Neural cell (in vitro differentiated cells): Measurements from ENCODE around the gene PINLYP. TPM values are rescaled to one million over a fixed set of nuclear protein-coding genes. Genes with fewer than 3 reads are reported as not detected.
A peak's percentile ranks its signal among the peaks of the same experiment; 100 is the strongest.

Source experiments
- H2AFZ ChIP-seq: fragments of 200-600, 300-800 bp; sonication (generic), shearing (Covaris generic); 2 replicates; pipeline ENCODE4 v1.6.0; 2014; ENCODE audit warnings: low read depth, mild to moderate bottlenecking, antibody characterized with exemption, low read length, moderate library complexity
- H3F3A ChIP-seq: fragments of 200-600 bp; shearing (Covaris generic); 2 replicates; pipeline ENCODE4 v1.6.1; 2016; ENCODE audit warnings: mild to moderate bottlenecking, moderate library complexity, mixed read lengths, antibody characterized with exemption, low read length; ENCODE audit not compliant: insufficient read depth, poor library complexity, severe bottlenecking
- H3K27ac ChIP-seq: fragments of 200-600, 300-800 bp; sonication (generic), shearing (Covaris generic); 2 replicates; pipeline ENCODE4 v1.5.1; 2014; ENCODE audit warnings: mild to moderate bottlenecking, low read length, moderate library complexity
- H3K27me3 ChIP-seq: fragments of 300-800, 200-600 bp; sonication (generic), shearing (Covaris generic); 2 replicates; pipeline ENCODE4 v1.6.0; 2014; ENCODE audit warnings: mild to moderate bottlenecking, low read depth, low read length, moderate library complexity; ENCODE audit not compliant: insufficient read depth
- H3K36me3 ChIP-seq: fragments of 300-800, 200-600 bp; sonication (generic), shearing (Covaris generic); 2 replicates; pipeline ENCODE4 v1.5.1; 2014; ENCODE audit warnings: mild to moderate bottlenecking, antibody characterized with exemption, low read length, moderate library complexity; ENCODE audit not compliant: insufficient read depth
- H3K4me2 ChIP-seq: fragments of 300-800, 200-600 bp; sonication (generic), shearing (Covaris generic); 2 replicates; pipeline ENCODE4 v1.6.0; 2014; ENCODE audit warnings: mild to moderate bottlenecking, low read length
- H3K4me3 ChIP-seq: fragments of 300-800, 200-600 bp; sonication (generic), shearing (Covaris generic); 2 replicates; pipeline ENCODE4 v1.5.1; 2014; ENCODE audit warnings: mild to moderate bottlenecking, low read length, moderate library complexity
- H3K79me2 ChIP-seq: fragments of 200-600 bp; shearing (Covaris generic); replicated peaks from 2 replicates; pipeline ENCODE4 v1.6.0; 2014; ENCODE audit warnings: mild to moderate bottlenecking, low read length, moderate library complexity; ENCODE audit not compliant: insufficient read depth
- H3K9ac ChIP-seq: fragments of 300-800, 200-600 bp; sonication (generic), shearing (Covaris generic); 2 replicates; pipeline ENCODE4 v1.6.1; 2016; ENCODE audit warnings: mild to moderate bottlenecking, low read length, mixed read lengths
- H3K9me2 ChIP-seq: fragments of 200-600 bp; shearing (Covaris generic); 2 replicates; pipeline ENCODE4 v1.6.1; 2016; ENCODE audit warnings: mild to moderate bottlenecking, low read length, mixed read lengths; ENCODE audit not compliant: insufficient read depth
- H3K9me3 ChIP-seq: fragments of 200-600, 300-800 bp; sonication (generic), shearing (Covaris generic); 2 replicates; pipeline ENCODE4 v1.6.1; 2016; ENCODE audit warnings: mild to moderate bottlenecking, mixed run types, low read length, moderate library complexity, mixed read lengths
- H4K20me1 ChIP-seq: fragments of 200-600 bp; shearing (Covaris generic); 2 replicates; pipeline ENCODE4 v1.6.1; 2016; ENCODE audit warnings: mild to moderate bottlenecking, mixed run types; ENCODE audit not compliant: insufficient read depth
- EP300 ChIP-seq: fragments of 450-650 bp; conservative IDR thresholded peaks from 2 replicates; pipeline ENCODE4 v1.6.1; 2014; ENCODE audit warnings: antibody characterized with exemption, mild to moderate bottlenecking, moderate library complexity; ENCODE audit not compliant: poor library complexity, severe bottlenecking
- EZH2 ChIP-seq: fragments of 200-600, 300-800 bp; shearing (Covaris generic), sonication (generic); IDR thresholded peaks from 2 replicates; pipeline ENCODE4 v1.6.1; 2014; ENCODE audit warnings: antibody characterized with exemption, low read length, borderline replicate concordance, mild to moderate bottlenecking; ENCODE audit not compliant: insufficient read depth, poor library complexity, severe bottlenecking
- MXI1 ChIP-seq: fragments of 450-650 bp; conservative IDR thresholded peaks from 2 replicates; pipeline ENCODE4 v1.6.1; 2014; ENCODE audit warnings: antibody characterized with exemption, mild to moderate bottlenecking; ENCODE audit not compliant: poor library complexity, severe bottlenecking
- POLR2AphosphoS5 ChIP-seq: IDR thresholded peaks from 2 replicates; pipeline ENCODE4 v1.6.1; 2012
- RAD21 ChIP-seq: fragments of 450-650 bp; conservative IDR thresholded peaks from 2 replicates; pipeline ENCODE4 v1.6.1; 2014; ENCODE audit warnings: antibody characterized with exemption, mild to moderate bottlenecking, moderate library complexity
- SMC3 ChIP-seq: fragments of 450-650 bp; conservative IDR thresholded peaks from 2 replicates; pipeline ENCODE4 v1.6.1; 2014; ENCODE audit warnings: antibody characterized with exemption, mild to moderate bottlenecking, moderate library complexity; ENCODE audit not compliant: poor library complexity
- TAF1 ChIP-seq: IDR thresholded peaks from 2 replicates; pipeline ENCODE4 v1.6.1; 2012; ENCODE audit warnings: low read depth
- polyA plus RNA-seq: library from polyadenylated mRNA; depleted of rRNA; stranded (reverse); fragments of >200 nt; gene quantifications from 2 replicates; pipeline ENCODE4 v1.2.3, GENCODE V29; 2014
- TF ChIP-seq, protein P1 (sequence below): IDR thresholded peaks from 2 replicates; pipeline ENCODE4 v1.6.1; 2012; ENCODE audit warnings: borderline replicate concordance
- TF ChIP-seq, protein P2 (sequence below): fragments of 450-650 bp; IDR thresholded peaks from 2 replicates; pipeline ENCODE4 v1.5.1; 2014; ENCODE audit warnings: antibody characterized with exemption, mild to moderate bottlenecking, moderate library complexity; ENCODE audit not compliant: poor library complexity, severe bottlenecking

PINLYP gene
- polyA plus RNA-seq, 1 donor from 2014 or later: 1.9 TPM

DNA sequence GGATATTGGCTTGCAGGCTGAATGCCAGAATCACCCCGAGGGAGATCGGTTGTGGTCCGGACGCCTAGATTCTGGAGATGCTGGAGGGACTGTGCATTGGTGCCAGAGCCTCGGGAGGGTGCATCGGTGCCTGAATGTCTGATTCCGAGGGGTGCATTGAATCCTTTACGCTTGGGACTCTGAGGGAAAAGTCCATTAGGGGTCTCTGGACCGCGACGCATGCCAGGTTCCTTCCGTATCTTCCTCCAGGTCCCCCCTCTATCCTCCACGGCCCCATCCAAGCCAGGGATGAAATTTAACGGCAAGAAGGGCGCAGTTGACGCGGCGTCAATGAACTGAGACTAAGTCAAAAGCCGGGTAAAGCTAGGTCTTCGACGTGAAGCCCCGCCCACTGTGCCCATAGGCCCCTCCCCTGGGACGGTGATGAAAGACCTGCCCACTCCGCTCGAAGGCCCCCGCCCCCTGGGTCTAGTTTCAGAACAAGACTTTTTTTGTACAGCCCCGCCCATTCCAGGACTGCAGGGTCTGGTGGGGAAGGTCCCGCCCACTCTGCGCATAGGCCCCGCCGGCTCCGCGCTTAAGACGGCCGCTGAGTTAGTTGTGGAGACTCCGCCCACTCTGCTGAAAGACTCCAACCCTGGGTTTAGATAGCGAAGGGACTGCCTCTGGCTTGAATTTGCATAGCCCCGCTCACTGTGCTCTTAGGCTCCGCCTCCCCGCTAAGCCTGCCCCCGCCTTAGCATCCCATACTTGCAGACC is 41.9 kb upstream of the PINLYP start:
- Histone ChIP-seq H2AFZ (peak overlapping the region; percentile 69), H3K27ac (peak overlapping the region; percentile 79), H3K79me2 (no peaks in the 10 kb centered on the region), H3K36me3 (peaks cover 6% of the 10 kb centered on the region), H3F3A (no peaks in the 10 kb centered on the region), H3K9me3 (no peaks in the 10 kb centered on the region), H3K9ac (peak overlapping the region; percentile 71), H3K4me2 (peak overlapping the region; percentile 23), H3K9me2 (no peaks in the 10 kb centered on the region), H3K27me3 (no peaks in the 10 kb centered on the region), H4K20me1 (no peaks in the 10 kb centered on the region), H3K4me3 (peak overlapping the region; percentile 76)
- no peak for TF ChIP-seq EZH2
- TF ChIP-seq, protein P1, sequence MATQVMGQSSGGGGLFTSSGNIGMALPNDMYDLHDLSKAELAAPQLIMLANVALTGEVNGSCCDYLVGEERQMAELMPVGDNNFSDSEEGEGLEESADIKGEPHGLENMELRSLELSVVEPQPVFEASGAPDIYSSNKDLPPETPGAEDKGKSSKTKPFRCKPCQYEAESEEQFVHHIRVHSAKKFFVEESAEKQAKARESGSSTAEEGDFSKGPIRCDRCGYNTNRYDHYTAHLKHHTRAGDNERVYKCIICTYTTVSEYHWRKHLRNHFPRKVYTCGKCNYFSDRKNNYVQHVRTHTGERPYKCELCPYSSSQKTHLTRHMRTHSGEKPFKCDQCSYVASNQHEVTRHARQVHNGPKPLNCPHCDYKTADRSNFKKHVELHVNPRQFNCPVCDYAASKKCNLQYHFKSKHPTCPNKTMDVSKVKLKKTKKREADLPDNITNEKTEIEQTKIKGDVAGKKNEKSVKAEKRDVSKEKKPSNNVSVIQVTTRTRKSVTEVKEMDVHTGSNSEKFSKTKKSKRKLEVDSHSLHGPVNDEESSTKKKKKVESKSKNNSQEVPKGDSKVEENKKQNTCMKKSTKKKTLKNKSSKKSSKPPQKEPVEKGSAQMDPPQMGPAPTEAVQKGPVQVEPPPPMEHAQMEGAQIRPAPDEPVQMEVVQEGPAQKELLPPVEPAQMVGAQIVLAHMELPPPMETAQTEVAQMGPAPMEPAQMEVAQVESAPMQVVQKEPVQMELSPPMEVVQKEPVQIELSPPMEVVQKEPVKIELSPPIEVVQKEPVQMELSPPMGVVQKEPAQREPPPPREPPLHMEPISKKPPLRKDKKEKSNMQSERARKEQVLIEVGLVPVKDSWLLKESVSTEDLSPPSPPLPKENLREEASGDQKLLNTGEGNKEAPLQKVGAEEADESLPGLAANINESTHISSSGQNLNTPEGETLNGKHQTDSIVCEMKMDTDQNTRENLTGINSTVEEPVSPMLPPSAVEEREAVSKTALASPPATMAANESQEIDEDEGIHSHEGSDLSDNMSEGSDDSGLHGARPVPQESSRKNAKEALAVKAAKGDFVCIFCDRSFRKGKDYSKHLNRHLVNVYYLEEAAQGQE: peak; percentile 4
- peak; percentile 13 for TF ChIP-seq EP300
- TF ChIP-seq POLR2AphosphoS5: no peak
- TF ChIP-seq TAF1: no peak

DNA sequence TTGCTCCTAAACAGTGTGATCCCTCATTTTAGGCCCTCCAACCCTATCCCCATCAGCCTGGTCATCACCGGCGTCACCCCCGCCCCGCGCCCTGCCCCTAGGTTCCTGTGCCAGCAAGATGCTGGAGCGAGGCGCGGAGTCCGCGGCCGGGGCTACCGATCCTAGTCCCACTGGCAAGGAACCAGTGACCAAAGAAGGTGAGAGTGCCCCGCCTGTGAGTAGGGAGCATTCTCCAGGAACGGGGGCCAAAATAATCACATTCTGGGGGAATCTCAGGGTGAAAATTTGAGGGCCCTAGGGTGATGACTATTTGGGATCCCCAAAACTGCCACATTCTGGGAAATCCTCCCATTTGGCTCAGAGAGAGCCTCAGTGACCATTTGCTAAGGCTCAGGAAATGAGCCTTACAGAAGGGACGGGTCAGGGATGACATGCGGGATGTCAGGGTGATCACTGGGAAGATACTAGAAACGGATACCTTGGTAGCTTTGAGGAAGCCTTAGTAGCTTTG is 41.2 kb upstream of the PINLYP start:
- no peaks in the 10 kb centered on the region for H3F3A ChIP-seq
- no peaks in the 10 kb centered on the region for H3K79me2 ChIP-seq
- no peaks in the 10 kb centered on the region for H4K20me1 ChIP-seq
- H3K27ac ChIP-seq: no peak overlapping the region
- no peak overlapping the region for H3K9ac ChIP-seq
- no peak overlapping the region for H2AFZ ChIP-seq
- TF ChIP-seq MXI1 (no peak), EP300 (no peak), SMC3 (no peak), RAD21 (no peak), EZH2 (no peak), POLR2AphosphoS5 (no peak), TAF1 (no peak)
- TF ChIP-seq, protein P2, sequence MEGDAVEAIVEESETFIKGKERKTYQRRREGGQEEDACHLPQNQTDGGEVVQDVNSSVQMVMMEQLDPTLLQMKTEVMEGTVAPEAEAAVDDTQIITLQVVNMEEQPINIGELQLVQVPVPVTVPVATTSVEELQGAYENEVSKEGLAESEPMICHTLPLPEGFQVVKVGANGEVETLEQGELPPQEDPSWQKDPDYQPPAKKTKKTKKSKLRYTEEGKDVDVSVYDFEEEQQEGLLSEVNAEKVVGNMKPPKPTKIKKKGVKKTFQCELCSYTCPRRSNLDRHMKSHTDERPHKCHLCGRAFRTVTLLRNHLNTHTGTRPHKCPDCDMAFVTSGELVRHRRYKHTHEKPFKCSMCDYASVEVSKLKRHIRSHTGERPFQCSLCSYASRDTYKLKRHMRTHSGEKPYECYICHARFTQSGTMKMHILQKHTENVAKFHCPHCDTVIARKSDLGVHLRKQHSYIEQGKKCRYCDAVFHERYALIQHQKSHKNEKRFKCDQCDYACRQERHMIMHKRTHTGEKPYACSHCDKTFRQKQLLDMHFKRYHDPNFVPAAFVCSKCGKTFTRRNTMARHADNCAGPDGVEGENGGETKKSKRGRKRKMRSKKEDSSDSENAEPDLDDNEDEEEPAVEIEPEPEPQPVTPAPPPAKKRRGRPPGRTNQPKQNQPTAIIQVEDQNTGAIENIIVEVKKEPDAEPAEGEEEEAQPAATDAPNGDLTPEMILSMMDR: no peak
- TF ChIP-seq, protein P1: no peak
- no peak overlapping the region for H3K4me2 ChIP-seq
- H3K27me3 ChIP-seq: no peaks in the 10 kb centered on the region
- H3K36me3 ChIP-seq: peaks cover 12% of the 10 kb centered on the region
- no peaks in the 10 kb centered on the region for H3K9me2 ChIP-seq
- H3K9me3 ChIP-seq: peaks cover 4% of the 10 kb centered on the region
- peak overlapping the region; percentile 76 for H3K4me3 ChIP-seq
